ENCODE data around the gene DPY19L1.
"Not testable (repeated sequence)": the region's sequence is repeated elsewhere in the genome, so short reads cannot be mapped to it uniquely, and the experiment has no call there.

Gene DPY19L1

DNA sequence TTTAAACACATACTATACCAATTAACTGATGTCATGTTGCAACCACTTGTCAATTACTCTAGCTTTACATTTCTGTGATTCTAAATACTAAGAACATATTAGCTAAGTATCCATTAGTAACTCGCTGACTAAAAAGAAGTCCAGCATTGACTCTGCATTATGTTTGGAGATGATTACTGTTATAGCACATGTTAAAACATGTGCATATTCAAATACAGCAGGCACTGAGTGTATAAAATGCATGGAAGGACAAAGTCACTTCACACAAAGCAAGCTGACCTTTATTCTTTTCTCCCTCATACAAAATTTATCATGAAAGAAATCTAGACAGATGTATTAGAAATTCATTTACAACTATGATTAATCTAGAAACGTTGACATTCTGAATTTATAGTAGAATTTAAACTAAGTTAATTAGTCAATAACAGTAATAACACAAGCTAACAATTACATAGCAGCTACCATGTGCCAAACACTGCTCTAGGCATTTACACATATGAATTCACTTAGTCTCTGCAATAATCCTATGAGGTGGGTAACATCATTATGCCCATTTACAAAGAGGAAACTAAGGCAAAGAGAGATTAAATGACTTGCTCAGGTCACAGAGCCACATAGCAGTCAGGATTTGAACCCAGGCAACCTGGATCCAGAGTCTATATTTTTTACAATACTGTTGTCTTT lies 48.7 kb downstream of the DPY19L1 start:
- ATAC-seq (replicated peaks); H3K4me3 Mint-ChIP-seq; H3K27me3 Mint-ChIP-seq; H3K9me3 Mint-ChIP-seq; DNase-seq; H3K27ac Mint-ChIP-seq; H3K4me1 Mint-ChIP-seq; H3K36me3 Mint-ChIP-seq: not testable (repeated sequence)

DNA sequence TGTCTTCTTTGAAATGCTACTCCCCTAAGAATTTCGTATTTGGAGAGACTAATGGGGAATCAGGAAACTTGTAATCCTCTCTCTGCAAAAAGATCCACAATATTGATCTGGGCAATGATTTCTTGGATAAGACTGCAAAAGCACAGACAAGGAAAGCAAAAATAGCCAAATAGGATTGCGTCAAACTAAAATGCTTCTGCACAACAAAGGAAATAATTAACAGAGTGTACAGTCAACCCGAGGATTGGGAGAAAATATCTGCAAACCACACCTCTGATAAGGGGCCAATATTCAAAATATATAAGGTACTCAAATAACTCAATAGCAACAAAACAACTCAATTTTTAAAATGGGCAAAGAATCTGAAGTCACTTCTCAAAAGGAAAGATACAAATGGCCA lies 52.1 kb downstream of the DPY19L1 start:
- not testable (repeated sequence) for H3K4me3 Mint-ChIP-seq; DNase-seq; H3K27ac Mint-ChIP-seq; ATAC-seq (replicated peaks); H3K36me3 Mint-ChIP-seq; H3K4me1 Mint-ChIP-seq; H3K9me3 Mint-ChIP-seq; H3K27me3 Mint-ChIP-seq

DNA sequence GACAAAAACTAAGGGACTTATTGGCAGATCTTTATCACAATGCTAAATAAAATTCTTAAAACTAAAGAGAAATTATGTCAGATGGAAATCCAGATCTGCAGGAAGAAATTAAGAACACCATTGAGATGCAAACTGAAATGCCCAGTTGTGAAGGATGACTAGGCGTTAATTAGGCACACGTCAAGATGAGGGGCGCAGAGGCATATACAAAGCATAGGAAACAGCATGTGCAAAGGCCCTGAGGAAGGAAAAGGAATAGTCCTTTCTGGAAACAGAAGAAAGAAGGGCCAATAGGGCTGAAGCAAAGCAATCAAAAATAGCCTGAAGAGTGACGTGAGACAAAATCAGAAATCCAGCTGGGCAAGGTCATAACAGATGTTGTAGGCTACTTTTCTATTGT lies 53.1 kb downstream of the DPY19L1 start:
- not testable (repeated sequence) for H3K36me3 Mint-ChIP-seq

DNA sequence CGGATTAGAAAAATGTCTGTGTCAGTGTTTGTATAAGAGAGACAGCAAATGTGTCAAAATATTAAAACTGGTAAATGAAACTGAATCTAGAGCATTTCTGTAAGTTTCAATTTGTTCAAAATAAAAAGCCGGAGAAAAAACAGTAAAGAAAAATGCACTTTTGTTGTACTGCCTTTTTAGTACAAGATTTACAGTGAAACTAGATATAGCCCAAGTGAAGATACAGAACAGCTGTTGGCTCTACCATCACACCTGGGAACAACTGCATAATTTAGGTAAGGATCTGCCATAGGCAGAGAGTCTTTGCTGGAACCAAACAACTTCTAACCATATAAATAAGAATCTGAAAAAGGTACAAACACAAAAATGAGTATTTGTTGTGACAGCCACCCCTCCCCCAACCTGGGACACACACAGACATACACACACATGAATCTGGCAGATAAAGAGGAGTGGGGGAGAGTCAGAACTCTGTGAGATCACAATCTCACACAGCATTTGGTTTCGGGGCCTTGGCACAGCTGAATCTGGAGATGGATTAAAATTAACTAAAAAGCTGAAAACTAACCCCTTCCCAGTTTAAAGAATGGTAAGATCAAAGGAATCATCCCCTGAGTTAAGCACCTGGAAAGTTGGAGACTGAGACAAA lies 54.8 kb downstream of the DPY19L1 start:
- no peaks in the 10 kb centered on the region for H3K27me3 Mint-ChIP-seq
- H3K36me3 Mint-ChIP-seq, result peaks cover 10% of the 10 kb centered on the region in 2 donors
- H3K9me3 Mint-ChIP-seq, result peaks cover 2 to 4% of the 10 kb centered on the region in 2 donors
- H3K4me3 Mint-ChIP-seq, result no peak overlapping the region
- DNase-seq, result no peak
- ATAC-seq (replicated peaks), result no peak
- H3K27ac Mint-ChIP-seq, result no peak overlapping the region
- H3K4me1 Mint-ChIP-seq, result no peaks in the 10 kb centered on the region

More for the DNA sequence above, 53.1 kb downstream of the DPY19L1 start:
- H3K4me1 Mint-ChIP-seq; H3K4me3 Mint-ChIP-seq; H3K27ac Mint-ChIP-seq; H3K27me3 Mint-ChIP-seq; H3K9me3 Mint-ChIP-seq; DNase-seq; ATAC-seq (replicated peaks): not testable (repeated sequence)

DNA sequence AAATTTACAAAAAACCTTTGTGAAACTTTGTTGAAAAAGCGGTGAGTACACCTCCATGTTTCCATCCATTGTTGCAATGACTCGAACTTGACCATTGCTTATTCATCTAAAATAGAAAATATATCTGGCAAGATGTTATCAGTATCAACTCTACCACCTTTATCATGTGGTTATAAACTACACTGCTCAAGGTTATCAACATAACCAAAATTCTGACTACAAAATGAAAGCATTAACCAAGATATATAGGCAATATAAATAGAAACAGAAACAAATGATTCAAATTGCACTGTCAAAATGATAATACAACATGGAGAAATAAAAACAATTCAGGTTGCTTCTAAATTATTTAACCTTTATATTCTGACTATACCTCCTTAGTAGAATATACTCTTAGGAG lies 58.2 kb downstream of the DPY19L1 start:
- Mint-ChIP-seq H3K36me3 (peaks cover 8 to 18% of the 10 kb centered on the region in 2 donors), H3K9me3 (peaks cover 3 to 13% of the 10 kb centered on the region in 2 donors)
- not testable (repeated sequence) for ATAC-seq (replicated peaks); H3K4me1 Mint-ChIP-seq; H3K27me3 Mint-ChIP-seq; H3K4me3 Mint-ChIP-seq; H3K27ac Mint-ChIP-seq; DNase-seq

DNA sequence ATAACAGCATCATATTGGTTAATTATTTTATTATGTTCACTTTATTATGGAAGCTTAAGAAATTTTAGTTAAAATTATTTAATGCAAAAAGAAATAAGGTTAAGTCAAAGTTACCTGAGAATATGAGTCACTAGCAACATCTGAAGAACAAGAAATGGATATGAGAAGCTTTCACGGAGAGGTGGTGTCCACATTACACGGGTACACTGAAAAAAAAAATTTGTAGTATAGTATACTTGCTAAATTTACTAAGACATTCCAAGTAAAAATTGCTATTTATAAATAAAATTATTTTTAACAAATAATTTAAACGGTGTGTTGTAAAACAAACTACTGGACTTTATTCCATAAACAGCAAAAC lies 63.9 kb downstream of the DPY19L1 start:
- Mint-ChIP-seq H3K9me3 (peaks cover 1 to 8% of the 10 kb centered on the region in 2 donors), H3K27me3 (no peaks in the 10 kb centered on the region), H3K4me3 (no peak overlapping the region), H3K4me1 (peaks cover 4 to 6% of the 10 kb centered on the region in 2 donors), H3K27ac (no peak overlapping the region), H3K36me3 (peaks cover 17 to 29% of the 10 kb centered on the region in 2 donors)
- ATAC-seq (replicated peaks), result peak in 1 of 2 donors; percentile 38
- DNase-seq, result no peak

DNA sequence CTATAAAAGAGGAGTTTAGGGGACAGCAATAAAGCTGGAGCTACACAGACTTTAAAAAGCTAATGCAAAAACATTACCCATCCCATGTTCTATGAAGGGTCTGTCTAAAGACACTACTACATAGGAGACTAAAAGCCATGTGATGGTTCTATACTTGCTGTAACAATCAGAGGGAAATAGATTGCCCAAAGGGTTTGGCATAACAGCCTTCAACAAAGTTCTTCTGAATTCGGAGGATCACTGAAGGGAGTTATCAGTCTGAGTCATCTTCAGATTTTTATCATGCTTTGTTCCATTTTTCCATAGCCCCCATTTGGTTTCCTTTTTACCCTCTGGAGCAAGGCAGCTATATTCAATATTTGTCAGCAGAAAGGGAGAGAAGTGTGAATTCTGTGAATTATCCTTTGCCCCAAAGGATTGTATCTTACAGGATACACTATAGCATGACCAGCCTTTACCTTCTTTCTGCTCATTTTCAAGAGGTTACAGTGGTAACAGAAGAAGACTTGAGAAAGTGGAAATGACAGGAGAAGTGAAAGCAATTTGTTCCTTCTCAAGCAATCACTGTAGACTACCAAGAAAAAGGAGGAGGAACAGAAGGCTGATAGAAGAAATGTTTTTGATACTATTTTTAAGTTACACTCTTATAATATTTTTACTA lies 64.4 kb downstream of the DPY19L1 start:
- not testable (repeated sequence) for H3K4me3 Mint-ChIP-seq, H3K4me1 Mint-ChIP-seq, DNase-seq, H3K27me3 Mint-ChIP-seq, H3K9me3 Mint-ChIP-seq
- Mint-ChIP-seq H3K36me3 (peaks cover 17 to 29% of the 10 kb centered on the region in 2 donors), H3K27ac (peak overlapping the region; percentile 25)
- peak; percentile 87 for ATAC-seq (replicated peaks)

DNA sequence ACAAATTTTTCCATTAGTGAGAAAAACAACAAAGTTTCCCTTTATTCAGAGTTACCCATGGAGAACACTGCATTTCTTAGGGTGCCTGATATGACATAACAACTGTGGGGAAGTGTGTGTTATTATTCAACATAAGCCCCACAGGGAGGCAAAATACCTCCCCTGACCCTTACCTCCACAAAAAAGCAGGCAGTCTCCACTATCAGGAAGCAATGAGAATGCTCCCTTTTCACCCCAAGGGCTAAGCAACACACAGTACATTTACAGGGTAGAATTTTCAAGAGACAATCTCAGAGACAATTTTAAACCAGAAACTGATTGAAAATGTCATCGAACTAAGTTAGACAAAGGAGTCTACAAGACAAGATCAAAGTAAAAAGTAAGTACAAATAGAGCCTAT lies 69.5 kb downstream of the DPY19L1 start:
- not testable (repeated sequence) for ATAC-seq (replicated peaks); H3K27me3 Mint-ChIP-seq; DNase-seq; H3K4me3 Mint-ChIP-seq; H3K9me3 Mint-ChIP-seq; H3K27ac Mint-ChIP-seq; H3K4me1 Mint-ChIP-seq
- peaks cover 12 to 20% of the 10 kb centered on the region in 2 donors for H3K36me3 Mint-ChIP-seq

DNA sequence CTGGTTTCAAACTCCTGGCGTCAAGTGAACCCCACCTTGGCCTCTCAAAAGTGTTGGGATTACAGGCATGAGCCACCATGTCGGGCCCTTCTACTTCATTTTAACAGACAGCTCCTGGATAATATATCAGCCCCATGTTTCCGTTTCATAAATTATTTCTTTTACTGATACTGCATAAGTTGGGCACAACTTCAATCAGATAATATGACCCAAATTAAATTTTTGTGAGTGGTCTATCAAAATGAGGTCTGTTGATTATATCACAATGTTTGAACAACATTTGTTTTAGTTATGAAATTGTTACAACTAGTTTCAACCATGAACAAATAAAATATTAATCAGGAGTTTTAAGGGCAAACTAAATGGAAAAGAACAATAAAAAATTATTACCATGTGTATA lies 70.8 kb downstream of the DPY19L1 start:
- H3K4me3 Mint-ChIP-seq; H3K9me3 Mint-ChIP-seq; H3K4me1 Mint-ChIP-seq; ATAC-seq (replicated peaks); H3K27ac Mint-ChIP-seq; H3K27me3 Mint-ChIP-seq; DNase-seq: not testable (repeated sequence)
- H3K36me3 Mint-ChIP-seq, result peaks cover 8 to 15% of the 10 kb centered on the region in 2 donors

DNA sequence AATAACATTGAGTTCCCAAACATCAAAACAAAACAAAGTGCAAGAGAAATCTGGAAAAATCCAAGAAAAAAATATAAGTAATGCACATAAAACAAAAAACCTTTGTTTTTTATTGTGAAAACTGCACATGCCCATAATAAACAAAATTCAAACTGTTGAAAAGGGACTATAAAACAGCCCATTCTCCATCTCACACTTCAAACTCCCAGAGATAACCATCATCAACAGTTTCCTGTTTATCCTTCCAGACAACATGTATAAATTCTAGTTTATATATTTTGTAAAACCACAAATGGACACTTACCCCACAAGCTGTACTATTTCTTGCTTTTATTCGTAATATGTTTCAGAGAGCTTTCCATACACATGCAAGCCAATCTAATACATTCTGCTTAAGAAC lies 79.3 kb downstream of the DPY19L1 start:
- H3K4me1 Mint-ChIP-seq, result no peaks in the 10 kb centered on the region
- ATAC-seq (replicated peaks) (no peak), DNase-seq (no peak)
- H3K9me3 Mint-ChIP-seq, result peaks cover 0 to 3% of the 10 kb centered on the region in 2 donors
- H3K4me3 Mint-ChIP-seq, result no peak overlapping the region
- no peak overlapping the region for H3K27ac Mint-ChIP-seq
- H3K27me3 Mint-ChIP-seq, result no peaks in the 10 kb centered on the region
- H3K36me3 Mint-ChIP-seq, result peaks cover 9 to 23% of the 10 kb centered on the region in 2 donors

DNA sequence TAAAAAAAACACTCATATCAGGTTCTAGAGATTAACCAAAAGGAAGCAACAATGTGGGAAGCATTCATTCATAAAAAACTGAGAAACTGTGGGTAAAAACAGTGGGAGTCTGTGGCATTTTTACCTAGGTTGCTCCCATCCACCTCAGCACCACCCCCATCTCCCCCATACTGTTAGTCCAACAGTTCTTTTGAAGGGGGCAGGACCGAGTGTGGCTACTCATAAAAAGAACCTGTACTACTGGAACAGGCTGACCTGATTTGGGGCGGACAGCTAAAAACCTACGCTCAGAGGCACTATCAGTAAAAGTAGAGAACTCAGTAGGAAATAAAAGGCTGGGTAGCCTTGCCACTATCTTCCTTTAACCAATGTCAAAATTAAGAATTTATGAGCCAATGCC lies 84.5 kb downstream of the DPY19L1 start:
- Mint-ChIP-seq H3K36me3 (peaks cover 5 to 18% of the 10 kb centered on the region in 2 donors), H3K27ac (no peak overlapping the region), H3K4me1 (no peaks in the 10 kb centered on the region), H3K9me3 (no peaks in the 10 kb centered on the region), H3K27me3 (no peaks in the 10 kb centered on the region), H3K4me3 (no peak overlapping the region)
- DNase-seq, result no peak
- ATAC-seq (replicated peaks), result no peak

DNA sequence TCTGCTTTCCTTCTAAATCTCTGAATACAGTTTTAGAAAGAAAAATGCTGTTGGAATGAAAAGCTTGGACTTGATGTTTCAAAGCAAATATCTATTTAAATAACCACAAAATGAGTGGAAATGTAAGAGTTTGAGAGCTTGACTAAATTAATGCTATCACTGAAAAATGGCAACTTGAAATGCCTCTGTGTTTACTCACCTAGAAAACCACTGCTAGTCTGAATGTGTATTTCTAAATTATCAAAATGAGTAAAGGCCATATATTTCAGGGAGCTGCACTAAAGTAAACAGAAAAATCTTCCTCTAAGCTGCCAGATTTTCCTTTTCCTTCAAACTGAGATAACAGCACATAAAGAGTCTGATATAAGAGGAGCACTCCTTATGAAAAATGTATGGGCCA lies 87.9 kb downstream of the DPY19L1 start:
- no peak for DNase-seq
- Mint-ChIP-seq H3K27ac (no peak overlapping the region), H3K27me3 (no peaks in the 10 kb centered on the region), H3K4me1 (no peaks in the 10 kb centered on the region), H3K9me3 (no peaks in the 10 kb centered on the region), H3K4me3 (no peak overlapping the region), H3K36me3 (peaks cover 5 to 12% of the 10 kb centered on the region in 2 donors)
- ATAC-seq (replicated peaks), result no peak

DNA sequence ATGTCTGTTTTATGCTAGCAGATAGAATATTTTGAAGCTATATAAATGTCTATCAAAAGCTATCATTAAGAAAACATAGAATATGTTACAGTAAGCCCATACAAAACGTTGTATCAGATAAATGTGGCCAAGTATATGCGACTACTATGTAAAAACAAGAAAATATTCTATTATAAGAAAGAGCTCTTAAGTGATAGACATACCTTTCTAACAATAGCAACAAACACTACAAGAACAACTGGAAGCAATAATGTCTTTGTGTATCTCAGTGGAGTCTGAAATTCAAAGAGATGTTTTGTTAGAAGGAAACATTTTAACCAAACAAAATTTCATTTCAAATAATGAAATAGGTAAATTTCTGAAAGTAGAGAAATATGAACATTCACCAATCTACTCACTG lies 89.9 kb downstream of the DPY19L1 start:
- not testable (repeated sequence) for H3K9me3 Mint-ChIP-seq; H3K36me3 Mint-ChIP-seq; H3K4me1 Mint-ChIP-seq; H3K27me3 Mint-ChIP-seq; DNase-seq; H3K4me3 Mint-ChIP-seq; ATAC-seq (replicated peaks); H3K27ac Mint-ChIP-seq

DNA sequence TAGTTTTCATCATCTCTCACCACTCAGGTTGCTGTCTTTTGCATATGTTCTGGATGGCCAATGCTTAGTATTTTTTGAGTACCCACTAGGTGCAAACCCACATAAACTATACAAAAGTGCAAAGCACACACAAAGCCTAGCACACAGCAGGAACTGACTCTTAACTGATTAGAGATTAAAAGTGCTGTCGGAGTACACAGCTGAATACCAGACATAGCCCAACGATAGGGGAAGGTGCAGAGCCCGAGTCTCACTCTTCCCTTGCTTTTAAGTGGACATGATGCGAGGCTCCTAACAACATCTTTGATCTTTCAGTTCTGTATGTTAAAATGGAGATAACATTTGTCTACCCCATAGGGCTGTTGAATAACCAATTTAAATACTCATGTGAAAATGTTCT lies 90.8 kb downstream of the DPY19L1 start:
- ATAC-seq (replicated peaks) (no peak), DNase-seq (no peak)
- H3K27me3 Mint-ChIP-seq, result no peaks in the 10 kb centered on the region
- no peaks in the 10 kb centered on the region for H3K4me1 Mint-ChIP-seq
- peaks cover 0 to 7% of the 10 kb centered on the region in 2 donors for H3K36me3 Mint-ChIP-seq
- H3K4me3 Mint-ChIP-seq, result no peak overlapping the region
- H3K27ac Mint-ChIP-seq, result no peak overlapping the region
- H3K9me3 Mint-ChIP-seq, result no peaks in the 10 kb centered on the region

DNA sequence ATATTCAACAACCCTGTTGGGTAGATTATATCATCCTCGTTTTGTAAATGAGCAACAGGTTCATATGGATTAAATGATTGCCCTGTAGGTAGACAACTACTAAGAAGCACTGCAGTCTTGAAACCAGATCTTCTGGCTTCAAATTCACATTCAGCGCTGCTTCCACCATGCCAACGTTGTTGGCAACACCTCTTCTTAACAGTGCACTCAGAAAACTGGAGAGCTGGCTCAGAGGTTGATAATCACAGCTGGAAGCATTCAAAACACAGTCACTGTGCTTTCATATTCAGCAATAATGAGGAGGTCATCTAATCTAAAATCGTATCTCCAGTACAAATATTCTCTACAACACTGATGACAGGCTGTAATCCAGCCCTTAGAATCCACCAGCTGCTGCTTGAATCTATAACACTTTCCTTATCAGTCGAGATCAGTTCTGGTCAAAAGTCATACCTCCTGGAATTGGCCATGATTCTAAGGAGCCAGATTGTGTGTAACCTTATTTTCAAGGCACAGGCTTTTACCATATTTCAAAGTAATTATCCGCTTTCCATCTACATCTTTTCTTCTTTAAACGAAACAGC lies 91.3 kb downstream of the DPY19L1 start:
- H3K27me3 Mint-ChIP-seq; H3K4me3 Mint-ChIP-seq; H3K4me1 Mint-ChIP-seq; H3K27ac Mint-ChIP-seq; ATAC-seq (replicated peaks); H3K36me3 Mint-ChIP-seq; H3K9me3 Mint-ChIP-seq; DNase-seq: not testable (repeated sequence)

All from stimulated activated naive B cell treated with anti-CD40 and anti-IgM and Interleukin-4, amounts not matched to agents 10 μg/mL and 1 μg/mL and 100 μg/mL, for 72 hours (primary cell).